HEK293T (cell line): Measurements from ENCODE around the gene TTLL7.

ENCODE experiments used
- BHLHE40 ChIP-seq: fragments of 450-650 bp; IDR thresholded peaks from 2 replicates; pipeline ENCODE4 v1.6.1; 2016; ENCODE audit warnings: mild to moderate bottlenecking, moderate library complexity, borderline replicate concordance
- CTBP1 ChIP-seq: fragments of 450-650 bp; IDR thresholded peaks from 2 replicates; pipeline ENCODE4 v1.6.1; 2016; ENCODE audit warnings: borderline replicate concordance
- ELF4 ChIP-seq: fragments of 450-650 bp; IDR thresholded peaks from 2 replicates; pipeline ENCODE4 v1.6.1; 2017; ENCODE audit warnings: antibody characterized with exemption
- FOXA1 ChIP-seq: fragments of 450-650 bp; IDR thresholded peaks from 2 replicates; pipeline ENCODE4 v1.6.1; 2016; ENCODE audit warnings: mild to moderate bottlenecking
- FOXK2 ChIP-seq: fragments of 450-650 bp; IDR thresholded peaks from 2 replicates; pipeline ENCODE4 v1.6.1; 2016; ENCODE audit warnings: mild to moderate bottlenecking
- FOXM1 ChIP-seq: fragments of 450-650 bp; IDR thresholded peaks from 2 replicates; pipeline ENCODE4 v1.6.1; 2017; ENCODE audit warnings: mild to moderate bottlenecking, borderline replicate concordance
- L3MBTL2 ChIP-seq: fragments of 450-650 bp; conservative IDR thresholded peaks from 2 replicates; pipeline ENCODE4 v1.6.1; 2016; ENCODE audit warnings: mild to moderate bottlenecking
- NFRKB ChIP-seq: fragments of 450-650 bp; IDR thresholded peaks from 2 replicates; pipeline ENCODE4 v1.6.1; 2016; ENCODE audit warnings: mild to moderate bottlenecking, moderate library complexity
- PKNOX1 ChIP-seq: fragments of 450-650 bp; IDR thresholded peaks from 2 replicates; pipeline ENCODE4 v1.6.1; 2016
- SP1 ChIP-seq: fragments of 450-650 bp; IDR thresholded peaks from 2 replicates; pipeline ENCODE4 v1.6.1; 2017
- SUZ12 ChIP-seq: fragments of 450-650 bp; IDR thresholded peaks from 2 replicates; pipeline ENCODE4 v1.6.1; 2016; ENCODE audit warnings: mild to moderate bottlenecking
- TARDBP ChIP-seq: fragments of 450-650 bp; IDR thresholded peaks from 2 replicates; pipeline ENCODE4 v1.6.1; 2016

GRCh38 chr1:83857103-83857502 is 141.8 kb downstream of the TTLL7 start:
- no peak for TF ChIP-seq FOXM1
- TF ChIP-seq SP1 = no peak
- TF ChIP-seq NFRKB = no peak
- no peak for TF ChIP-seq L3MBTL2
- TF ChIP-seq FOXA1 = no peak
- no peak for TF ChIP-seq FOXK2
- peak; percentile 65 for TF ChIP-seq PKNOX1
- no peak for TF ChIP-seq TARDBP
- no peak for TF ChIP-seq ELF4
- TF ChIP-seq BHLHE40 = no peak
- no peak for TF ChIP-seq SUZ12
- no peak for TF ChIP-seq CTBP1
